Dedifferentiated amniotic fluid mesenchymal stem cell (primary cell): ENCODE results near the gene ME3.
"Not testable (repeated sequence)": the region's sequence is repeated elsewhere in the genome, so short reads cannot be mapped to it uniquely, and the experiment has no call there.

Experiments
- DNase-seq: peaks from one replicate; pipeline ENCODE4 v3.0.0-alpha.2; 2016; ENCODE audit errors: extremely low spot score

Gene ME3

GRCh38 chr11:86663761-86664160 is 8.7 kb downstream of the ME3 start:
- no peak for DNase-seq

- DNase-seq = no peak
These were observed 9.1 kb downstream of the ME3 start for GRCh38 chr11:86663291-86663690.

GRCh38 chr11:86660736-86661135 is 11.7 kb downstream of the ME3 start:
- DNase-seq = no peak

GRCh38 chr11:86660088-86660487 is 12.3 kb downstream of the ME3 start:
- DNase-seq = peak; percentile 43

GRCh38 chr11:86658534-86658933 is 13.9 kb downstream of the ME3 start:
- DNase-seq = no peak

GRCh38 chr11:86645212-86645611 is 27.2 kb downstream of the ME3 start:
- not testable (repeated sequence) for DNase-seq

GRCh38 chr11:86644291-86644690 is 28.1 kb downstream of the ME3 start:
- no peak for DNase-seq

- DNase-seq = no peak
These were observed 30.7 kb downstream of the ME3 start for GRCh38 chr11:86641537-86642261.

GRCh38 chr11:86639137-86639536 is 33.3 kb downstream of the ME3 start:
- DNase-seq = no peak

GRCh38 chr11:86638673-86639072 is 33.7 kb downstream of the ME3 start:
- DNase-seq = no peak

GRCh38 chr11:86637988-86638387 is 34.4 kb downstream of the ME3 start:
- DNase-seq = no peak

- DNase-seq = no peak
These were observed 36.1 kb downstream of the ME3 start for GRCh38 chr11:86636275-86636674.

GRCh38 chr11:86632499-86633269 is 39.7 kb downstream of the ME3 start:
- DNase-seq = peak; percentile 82

GRCh38 chr11:86630229-86630981 is 42.0 kb downstream of the ME3 start:
- DNase-seq = no peak

- DNase-seq = no peak
These were observed 43.2 kb downstream of the ME3 start for GRCh38 chr11:86629045-86629706.

- no peak for DNase-seq
These were observed 44.5 kb downstream of the ME3 start for GRCh38 chr11:86627776-86628455.

- DNase-seq = no peak
These were observed 46.4 kb downstream of the ME3 start for GRCh38 chr11:86625981-86626380.

GRCh38 chr11:86625544-86625943 is 46.9 kb downstream of the ME3 start:
- DNase-seq = no peak

GRCh38 chr11:86624366-86624765 is 48.0 kb downstream of the ME3 start:
- no peak for DNase-seq

- no peak for DNase-seq
These were observed 48.7 kb downstream of the ME3 start for GRCh38 chr11:86623736-86624135.

GRCh38 chr11:86623041-86623621 is 49.3 kb downstream of the ME3 start:
- DNase-seq = no peak
